Endothelial cell (in vitro differentiated cells): ENCODE data around the gene FABP6. TPM values are rescaled to one million over a fixed set of nuclear protein-coding genes. Genes with fewer than 3 reads are reported as not detected.

Source experiments
- DNase-seq: peaks from one replicate; pipeline ENCODE4 v3.0.0; 2021; ENCODE audit warnings: low spot score
- H3K27ac Mint-ChIP-seq: one replicate; pipeline ENCODE4 v1.8.0; 2021; ENCODE audit warnings: mixed read lengths, inconsistent platforms; ENCODE audit not compliant: unreplicated experiment
- H3K27me3 Mint-ChIP-seq: one replicate; pipeline ENCODE4 v1.8.0; 2021; ENCODE audit warnings: mild to moderate bottlenecking, moderate library complexity, mixed read lengths, inconsistent platforms; ENCODE audit not compliant: unreplicated experiment
- H3K36me3 Mint-ChIP-seq: one replicate; pipeline ENCODE4 v1.8.0; 2021; ENCODE audit warnings: mild to moderate bottlenecking, low read depth, mixed read lengths, inconsistent platforms; ENCODE audit not compliant: unreplicated experiment
- H3K4me1 Mint-ChIP-seq: one replicate; pipeline ENCODE4 v1.8.0; 2021; ENCODE audit warnings: mild to moderate bottlenecking, mixed read lengths, inconsistent platforms; ENCODE audit not compliant: unreplicated experiment
- H3K4me3 Mint-ChIP-seq: one replicate; pipeline ENCODE4 v1.8.0; 2021; ENCODE audit warnings: mild to moderate bottlenecking, mixed read lengths, inconsistent platforms; ENCODE audit not compliant: unreplicated experiment
- H3K9me3 Mint-ChIP-seq: one replicate; pipeline ENCODE4 v1.8.0; 2021; ENCODE audit warnings: mixed read lengths, inconsistent platforms; ENCODE audit not compliant: unreplicated experiment
- total RNA-seq: library from RNA; stranded (reverse); fragmentation: NEBNext Ultra II Directional; extraction: Animal tissue kit (Norgen Biotek cat#: 25700); gene quantifications from one replicate; pipeline ENCODE4 v1.2.1, GENCODE V29; 2021; ENCODE audit not compliant: unreplicated experiment
- TF ChIP-seq, protein P1 (sequence below): fragments of 200-600 bp; sonication (generic); IDR thresholded peaks from one replicate; pipeline ENCODE4 v1.5.0; 2021; ENCODE audit warnings: antibody characterized with exemption; ENCODE audit not compliant: unreplicated experiment

FABP6 gene
- total RNA-seq, 1 donor from 2014 or later = 1.2 TPM

DNA sequence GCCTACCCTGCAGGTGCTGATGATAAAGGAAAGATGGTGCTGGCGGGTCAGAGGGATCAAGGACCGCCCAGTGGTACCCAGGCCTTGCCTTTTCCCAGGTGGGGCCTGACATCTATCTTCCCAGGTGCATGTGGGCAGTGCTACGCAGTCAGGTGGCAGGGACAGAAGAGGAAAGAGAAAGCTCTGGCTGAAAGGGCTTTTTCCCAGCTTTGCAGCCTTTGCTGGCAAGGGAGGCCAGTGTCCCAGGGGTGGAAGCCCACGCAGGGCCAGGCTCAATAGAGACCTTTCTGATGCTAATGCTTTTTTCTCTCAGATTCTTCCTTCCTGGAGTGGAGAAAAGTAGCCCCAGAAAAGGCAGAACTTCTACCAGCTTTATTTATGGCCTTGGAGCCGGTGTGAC, 36.7 kb downstream of the FABP6 start:
- TF ChIP-seq, protein P1, sequence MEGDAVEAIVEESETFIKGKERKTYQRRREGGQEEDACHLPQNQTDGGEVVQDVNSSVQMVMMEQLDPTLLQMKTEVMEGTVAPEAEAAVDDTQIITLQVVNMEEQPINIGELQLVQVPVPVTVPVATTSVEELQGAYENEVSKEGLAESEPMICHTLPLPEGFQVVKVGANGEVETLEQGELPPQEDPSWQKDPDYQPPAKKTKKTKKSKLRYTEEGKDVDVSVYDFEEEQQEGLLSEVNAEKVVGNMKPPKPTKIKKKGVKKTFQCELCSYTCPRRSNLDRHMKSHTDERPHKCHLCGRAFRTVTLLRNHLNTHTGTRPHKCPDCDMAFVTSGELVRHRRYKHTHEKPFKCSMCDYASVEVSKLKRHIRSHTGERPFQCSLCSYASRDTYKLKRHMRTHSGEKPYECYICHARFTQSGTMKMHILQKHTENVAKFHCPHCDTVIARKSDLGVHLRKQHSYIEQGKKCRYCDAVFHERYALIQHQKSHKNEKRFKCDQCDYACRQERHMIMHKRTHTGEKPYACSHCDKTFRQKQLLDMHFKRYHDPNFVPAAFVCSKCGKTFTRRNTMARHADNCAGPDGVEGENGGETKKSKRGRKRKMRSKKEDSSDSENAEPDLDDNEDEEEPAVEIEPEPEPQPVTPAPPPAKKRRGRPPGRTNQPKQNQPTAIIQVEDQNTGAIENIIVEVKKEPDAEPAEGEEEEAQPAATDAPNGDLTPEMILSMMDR = no peak
- H3K4me3 Mint-ChIP-seq = no peak overlapping the region
- peaks cover 15% of the 10 kb centered on the region for H3K27me3 Mint-ChIP-seq
- peak overlapping the region; percentile 81 for H3K27ac Mint-ChIP-seq
- no peak for DNase-seq
- H3K36me3 Mint-ChIP-seq = peaks cover 45% of the 10 kb centered on the region
- H3K4me1 Mint-ChIP-seq = peaks cover 66% of the 10 kb centered on the region
- H3K9me3 Mint-ChIP-seq = no peaks in the 10 kb centered on the region

DNA sequence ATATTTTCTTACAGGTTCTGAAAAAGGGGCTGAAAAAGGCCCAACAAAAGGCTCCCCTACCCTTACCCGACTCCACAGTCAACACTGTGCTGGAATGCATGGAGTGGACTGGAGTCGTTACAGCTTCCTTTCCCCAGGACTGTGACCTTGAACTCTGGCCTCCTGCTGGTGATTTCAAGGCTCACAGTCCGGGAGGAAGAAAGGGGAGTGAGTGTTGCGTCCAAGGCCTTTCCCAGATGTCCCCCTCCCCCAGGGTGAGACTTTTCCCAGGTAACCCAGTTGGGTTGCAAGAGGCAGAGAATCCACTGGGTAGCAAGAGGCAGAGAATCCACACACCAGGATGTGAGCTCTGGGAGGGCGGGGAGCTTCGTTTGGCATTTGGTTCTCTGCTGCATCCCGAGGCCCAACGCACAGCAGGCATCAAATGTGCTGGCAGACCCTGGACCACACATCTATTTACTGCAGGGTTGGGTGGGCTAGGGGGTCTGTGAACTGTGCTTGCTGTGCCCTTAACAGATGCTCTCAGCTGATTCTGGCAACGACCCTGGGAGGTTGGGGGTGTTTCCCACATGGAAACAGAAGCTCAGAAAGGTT, 37.5 kb downstream of the FABP6 start:
- TF ChIP-seq, protein P1 = peak; percentile 40
- Mint-ChIP-seq H3K27ac (no peak overlapping the region), H3K27me3 (peaks cover 11% of the 10 kb centered on the region), H3K4me1 (peaks cover 65% of the 10 kb centered on the region), H3K4me3 (no peak overlapping the region), H3K9me3 (no peaks in the 10 kb centered on the region), H3K36me3 (peaks cover 37% of the 10 kb centered on the region)
- no peak for DNase-seq

DNA sequence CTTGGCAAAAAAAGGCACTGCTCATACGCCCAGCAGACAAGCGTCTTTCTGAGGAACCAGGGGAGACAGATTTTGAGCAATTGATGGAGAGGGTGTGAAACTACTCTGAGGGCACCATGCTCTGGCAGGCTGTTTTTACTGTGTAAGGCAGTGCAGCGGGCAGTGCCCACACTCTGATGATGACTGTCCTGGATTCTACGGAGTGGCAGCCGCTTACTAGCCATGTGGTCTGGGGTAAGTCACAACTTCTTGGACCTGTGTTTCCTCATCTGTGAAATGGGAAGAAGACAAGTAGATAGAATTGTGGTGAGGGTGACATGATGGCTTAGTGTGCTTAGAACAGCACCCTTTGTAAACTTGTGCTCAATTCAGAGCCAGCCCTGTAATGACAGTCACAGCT, 38.8 kb downstream of the FABP6 start:
- H3K27ac Mint-ChIP-seq = peak overlapping the region; percentile 6
- no peak for DNase-seq
- H3K9me3 Mint-ChIP-seq = no peaks in the 10 kb centered on the region
- H3K36me3 Mint-ChIP-seq = peaks cover 33% of the 10 kb centered on the region
- TF ChIP-seq, protein P1 = no peak
- peaks cover 64% of the 10 kb centered on the region for H3K4me1 Mint-ChIP-seq
- H3K4me3 Mint-ChIP-seq = peak overlapping the region; percentile 49
- peaks cover 7% of the 10 kb centered on the region for H3K27me3 Mint-ChIP-seq

DNA sequence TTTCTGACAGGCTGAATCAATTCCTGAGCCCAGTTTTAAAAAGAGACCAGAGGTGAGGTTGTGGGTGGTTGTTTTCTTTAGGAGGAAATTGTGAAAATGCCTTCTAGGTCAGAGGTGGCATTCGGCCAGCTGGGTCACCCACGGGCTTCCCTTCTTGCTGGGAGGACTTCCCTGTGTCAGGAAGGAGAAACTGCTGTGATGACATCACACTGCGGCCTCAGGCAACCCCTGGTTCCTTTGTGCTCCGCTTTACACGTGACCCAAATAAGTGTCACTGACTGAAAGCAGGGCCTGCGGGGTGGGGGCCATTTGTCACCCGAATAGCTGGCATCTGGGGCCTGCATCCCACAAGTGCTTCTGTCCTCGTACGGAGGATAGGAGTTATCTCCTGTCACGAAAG, 39.7 kb downstream of the FABP6 start:
- TF ChIP-seq, protein P1 = no peak
- Mint-ChIP-seq H3K27me3 (peaks cover 7% of the 10 kb centered on the region), H3K9me3 (no peaks in the 10 kb centered on the region), H3K4me1 (peaks cover 55% of the 10 kb centered on the region), H3K4me3 (no peak overlapping the region), H3K36me3 (peaks cover 29% of the 10 kb centered on the region), H3K27ac (peak overlapping the region; percentile 71)
- DNase-seq = no peak

DNA sequence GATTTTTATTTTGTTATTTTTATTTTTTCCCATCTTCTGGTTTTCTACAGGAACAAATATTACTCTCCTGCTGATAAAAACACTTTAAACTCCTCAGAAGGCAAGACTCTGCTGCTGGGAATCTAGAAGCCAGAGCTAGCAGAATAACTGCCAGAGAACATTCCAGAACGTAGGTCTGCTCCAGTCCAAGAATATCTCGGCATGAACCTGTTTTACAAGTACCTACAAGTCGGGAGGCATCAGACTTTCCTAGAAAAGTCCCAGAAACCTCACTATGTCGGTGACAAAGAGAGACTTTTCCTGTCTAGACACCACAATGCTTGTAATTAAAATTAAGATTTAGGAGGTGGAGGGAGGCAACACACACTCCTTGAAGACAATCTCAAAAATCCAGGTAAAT, 41.4 kb downstream of the FABP6 start:
- TF ChIP-seq, protein P1 = no peak
- Mint-ChIP-seq H3K27ac (peak overlapping the region; percentile 85), H3K4me3 (no peak overlapping the region), H3K4me1 (peaks cover 59% of the 10 kb centered on the region), H3K27me3 (peaks cover 6% of the 10 kb centered on the region), H3K9me3 (no peaks in the 10 kb centered on the region), H3K36me3 (peaks cover 38% of the 10 kb centered on the region)
- no peak for DNase-seq
